Liver (tissue), 9 donors: ENCODE results near the gene MAGEC2. TPM values are rescaled to one million over a fixed set of nuclear protein-coding genes. Genes with fewer than 3 reads are reported as not detected.

Source experiments
- DNase-seq: peaks from one replicate; pipeline ENCODE4 v3.0.0-alpha.2; 2017; ENCODE audit warnings: low spot score
- H3K27ac ChIP-seq, 2 donors: one replicate each; pipeline ENCODE4 v1.7.0; 2013; ENCODE audit warnings: inconsistent platforms in 2 of 2, low read length in 2 of 2, control low read depth in 1 of 2, low read depth in 1 of 2, mild to moderate bottlenecking in 1 of 2
- H3K27me3 ChIP-seq, 4 donors: one replicate each; pipeline versions ENCODE4 v1.6.1 to v1.7.0; 2013; ENCODE audit warnings: low read length in 3 of 4, inconsistent platforms in 1 of 4, mild to moderate bottlenecking in 1 of 4, moderate library complexity in 1 of 4; ENCODE audit not compliant: control insufficient read depth in 4 of 4, insufficient read depth in 4 of 4
- H3K36me3 ChIP-seq, 4 donors: one replicate each; pipeline versions ENCODE4 v1.6.1 to v1.7.0; 2013; ENCODE audit warnings: low read length in 3 of 4, mild to moderate bottlenecking in 3 of 4, low read depth in 1 of 4, moderate library complexity in 1 of 4; ENCODE audit not compliant: control insufficient read depth in 4 of 4, insufficient read depth in 3 of 4
- H3K4me1 ChIP-seq, 4 donors: one replicate each; pipeline versions ENCODE4 v1.6.1 to v1.7.0; 2013; ENCODE audit warnings: low read length in 3 of 4, mild to moderate bottlenecking in 3 of 4, moderate library complexity in 1 of 4; ENCODE audit not compliant: control insufficient read depth in 4 of 4, insufficient read depth in 4 of 4
- H3K4me3 ChIP-seq, 3 donors: one replicate each; pipeline versions ENCODE4 v1.6.1 to v1.7.0; 2013; ENCODE audit warnings: low read length in 3 of 3, control low read depth in 1 of 3, low read depth in 1 of 3, mild to moderate bottlenecking in 1 of 3
- H3K9ac ChIP-seq, 2 donors: one replicate each; pipeline ENCODE4 v1.7.0; 2013; ENCODE audit warnings: low read length in 2 of 2, mild to moderate bottlenecking in 2 of 2, moderate library complexity in 2 of 2, control low read depth in 1 of 2, low read depth in 1 of 2
- H3K9me3 ChIP-seq, 4 donors: one replicate each; pipeline versions ENCODE4 v1.6.1 to v1.7.0; 2013; ENCODE audit warnings: low read length in 3 of 4; ENCODE audit not compliant: control insufficient read depth in 4 of 4
- ATF3 ChIP-seq: IDR thresholded peaks from 2 replicates; pipeline ENCODE4 v1.6.1; 2016; ENCODE audit warnings: antibody characterized with exemption
- CTCF ChIP-seq: fragments of 150-350 bp; IDR thresholded peaks from 2 replicates; pipeline ENCODE4 v1.5.1; 2017; ENCODE audit warnings: improper control_type of control experiment, low read depth, low read length; ENCODE audit not compliant: missing input control
- EGR1 ChIP-seq, 2 donors: IDR thresholded peaks; 2 replicates each; pipeline ENCODE4 v1.6.1; 2016 to 2018; ENCODE audit warnings: antibody characterized with exemption in 2 of 2, low read depth in 2 of 2
- FOXA1 ChIP-seq: IDR thresholded peaks from 2 replicates; pipeline ENCODE4 v1.6.1; 2016; ENCODE audit warnings: antibody characterized with exemption
- GABPA ChIP-seq, 2 donors: IDR thresholded peaks in 1 of 2; conservative IDR thresholded peaks in 1 of 2; 2 replicates each; pipeline ENCODE4 v1.6.1; 2016; ENCODE audit warnings: antibody characterized with exemption in 2 of 2, mild to moderate bottlenecking in 1 of 2, moderate library complexity in 1 of 2
- HNF4G ChIP-seq: IDR thresholded peaks from 2 replicates; pipeline ENCODE4 v1.6.1; 2016; ENCODE audit warnings: antibody characterized with exemption
- JUND ChIP-seq, 2 donors: IDR thresholded peaks; 2 replicates each; pipeline ENCODE4 v1.6.1; 2016; ENCODE audit warnings: antibody characterized with exemption in 2 of 2
- NR2F2 ChIP-seq: IDR thresholded peaks from 2 replicates; pipeline ENCODE4 v1.6.1; 2016; ENCODE audit warnings: antibody characterized with exemption
- RAD21 ChIP-seq, 2 donors: IDR thresholded peaks; 2 replicates each; pipeline ENCODE4 v1.6.1; 2016; ENCODE audit warnings: antibody characterized with exemption in 2 of 2, mild to moderate bottlenecking in 2 of 2
- REST ChIP-seq: IDR thresholded peaks from 2 replicates; pipeline ENCODE4 v1.6.1; 2016; ENCODE audit warnings: antibody characterized with exemption, mild to moderate bottlenecking
- RXRA ChIP-seq, 2 donors: IDR thresholded peaks; 2 replicates each; pipeline ENCODE4 v1.6.1; 2017 to 2018; ENCODE audit warnings: antibody characterized with exemption in 2 of 2, mild to moderate bottlenecking in 1 of 2
- TAF1 ChIP-seq: conservative IDR thresholded peaks from 2 replicates; pipeline ENCODE4 v1.6.1; 2016; ENCODE audit warnings: antibody characterized with exemption, mild to moderate bottlenecking
- ZBTB33 ChIP-seq: IDR thresholded peaks from 2 replicates; pipeline ENCODE4 v1.6.1; 2016; ENCODE audit warnings: antibody characterized with exemption
- WGBS: extraction: QIAGEN DNeasy Blood & Tissue Kit; methylation state at CpG from one replicate; pipeline ENCODE4 v1.1.7; 2013; 5-methylcytosine and 5-hydroxymethylcytosine counted together
- polyA plus RNA-seq, 2 donors: library from polyadenylated mRNA; stranded (reverse) in 1 of 2; unstranded in 1 of 2; fragments of 200-250 nt in 1 of 2; fragments of >200 nt in 1 of 2; fragmentation: Nextera tagmentation in 1 of 2; extraction: Ambion mirVana in 1 of 2; gene quantifications; one replicate each; pipeline versions ENCODE4 v1.2.1 to v1.2.3, GENCODE V29; 2013 to 2015
- total RNA-seq, 2 donors: library from RNA; depleted of rRNA; stranded (reverse); fragments of >200 nt; gene quantifications; one replicate each; pipeline ENCODE4 v1.2.3, GENCODE V29; 2014
- donor health status: healthy.
- donor health status: healthy.
- donor health status: healthy.
- donor health status: healthy.
- donor health status: healthy.

Gene MAGEC2
- total and polyA plus RNA-seq, 4 donors = not detected

GRCh38 chrX:142251202-142251601 lies 46.1 kb upstream of the MAGEC2 start:
- no peak for DNase-seq
- Histone ChIP-seq H3K27ac (no peak overlapping the region), H3K27me3 (no peaks in the 10 kb centered on the region), H3K9me3 (no peaks in the 10 kb centered on the region), H3K4me1 (no peaks in the 10 kb centered on the region), H3K4me3 (no peak overlapping the region), H3K36me3 (no peaks in the 10 kb centered on the region), H3K9ac (no peak overlapping the region)
- TF ChIP-seq HNF4G (no peak), EGR1 (IDR thresholded peaks at IDR 0.05; ENCODE audit: low read depth in 2 of 2) (no peak), FOXA1 (no peak), GABPA (IDR thresholded peaks at IDR 0.05 in 1 of 2, conservative IDR thresholded peaks at IDR 0.05 in 1 of 2) (no peak), ZBTB33 (no peak), RAD21 (IDR thresholded peaks at IDR 0.05) (no peak), ATF3 (no peak), NR2F2 (no peak)
- 70% methylated on average over 4 of the region's 4 CpGs for WGBS

GRCh38 chrX:142250502-142250901 lies 45.4 kb upstream of the MAGEC2 start:
- WGBS = 70% methylated on average over 4 of the region's 4 CpGs
- Histone ChIP-seq H3K36me3 (no peaks in the 10 kb centered on the region), H3K9me3 (no peaks in the 10 kb centered on the region), H3K9ac (no peak overlapping the region), H3K27ac (no peak overlapping the region), H3K27me3 (no peaks in the 10 kb centered on the region), H3K4me1 (no peaks in the 10 kb centered on the region), H3K4me3 (no peak overlapping the region)
- TF ChIP-seq FOXA1 = no peak
- TF ChIP-seq JUND (IDR thresholded peaks at IDR 0.05) = no peak
- TF ChIP-seq REST = no peak
- no peak for TF ChIP-seq GABPA (IDR thresholded peaks at IDR 0.05 in 1 of 2, conservative IDR thresholded peaks at IDR 0.05 in 1 of 2)
- no peak for TF ChIP-seq TAF1
- TF ChIP-seq EGR1 (IDR thresholded peaks at IDR 0.05; ENCODE audit: low read depth in 2 of 2) = no peak
- TF ChIP-seq NR2F2 = no peak
- TF ChIP-seq CTCF = no peak
- TF ChIP-seq RXRA (IDR thresholded peaks at IDR 0.05) = no peak
- no peak for TF ChIP-seq RAD21 (IDR thresholded peaks at IDR 0.05)
- no peak for DNase-seq
